Liver (tissue), 9 donors: Measurements from ENCODE around the gene NFE2L2. TPM values are rescaled to one million over a fixed set of nuclear protein-coding genes. Genes with fewer than 3 reads are reported as not detected.

ENCODE experiments used
- DNase-seq: peaks from one replicate; pipeline ENCODE4 v3.0.0-alpha.2; 2017; ENCODE audit warnings: low spot score
- H3K27ac ChIP-seq, 2 donors: one replicate each; pipeline ENCODE4 v1.7.0; 2013; ENCODE audit warnings: inconsistent platforms in 2 of 2, low read length in 2 of 2, control low read depth in 1 of 2, low read depth in 1 of 2, mild to moderate bottlenecking in 1 of 2
- H3K27me3 ChIP-seq, 4 donors: one replicate each; pipeline versions ENCODE4 v1.6.1 to v1.7.0; 2013; ENCODE audit warnings: low read length in 3 of 4, inconsistent platforms in 1 of 4, mild to moderate bottlenecking in 1 of 4, moderate library complexity in 1 of 4; ENCODE audit not compliant: control insufficient read depth in 4 of 4, insufficient read depth in 4 of 4
- H3K36me3 ChIP-seq, 4 donors: one replicate each; pipeline versions ENCODE4 v1.6.1 to v1.7.0; 2013; ENCODE audit warnings: low read length in 3 of 4, mild to moderate bottlenecking in 3 of 4, low read depth in 1 of 4, moderate library complexity in 1 of 4; ENCODE audit not compliant: control insufficient read depth in 4 of 4, insufficient read depth in 3 of 4
- H3K4me1 ChIP-seq, 4 donors: one replicate each; pipeline versions ENCODE4 v1.6.1 to v1.7.0; 2013; ENCODE audit warnings: low read length in 3 of 4, mild to moderate bottlenecking in 3 of 4, moderate library complexity in 1 of 4; ENCODE audit not compliant: control insufficient read depth in 4 of 4, insufficient read depth in 4 of 4
- H3K4me3 ChIP-seq, 3 donors: one replicate each; pipeline versions ENCODE4 v1.6.1 to v1.7.0; 2013; ENCODE audit warnings: low read length in 3 of 3, control low read depth in 1 of 3, low read depth in 1 of 3, mild to moderate bottlenecking in 1 of 3
- H3K9ac ChIP-seq, 2 donors: one replicate each; pipeline ENCODE4 v1.7.0; 2013; ENCODE audit warnings: low read length in 2 of 2, mild to moderate bottlenecking in 2 of 2, moderate library complexity in 2 of 2, control low read depth in 1 of 2, low read depth in 1 of 2
- H3K9me3 ChIP-seq, 4 donors: one replicate each; pipeline versions ENCODE4 v1.6.1 to v1.7.0; 2013; ENCODE audit warnings: low read length in 3 of 4; ENCODE audit not compliant: control insufficient read depth in 4 of 4
- ATF3 ChIP-seq: IDR thresholded peaks from 2 replicates; pipeline ENCODE4 v1.6.1; 2016; ENCODE audit warnings: antibody characterized with exemption
- CTCF ChIP-seq: fragments of 150-350 bp; IDR thresholded peaks from 2 replicates; pipeline ENCODE4 v1.5.1; 2017; ENCODE audit warnings: improper control_type of control experiment, low read depth, low read length; ENCODE audit not compliant: missing input control
- EGR1 ChIP-seq, 2 donors: IDR thresholded peaks; 2 replicates each; pipeline ENCODE4 v1.6.1; 2016 to 2018; ENCODE audit warnings: antibody characterized with exemption in 2 of 2, low read depth in 2 of 2
- FOXA1 ChIP-seq: IDR thresholded peaks from 2 replicates; pipeline ENCODE4 v1.6.1; 2016; ENCODE audit warnings: antibody characterized with exemption
- FOXA2 ChIP-seq: IDR thresholded peaks from 2 replicates; pipeline ENCODE4 v1.6.1; 2016; ENCODE audit warnings: antibody characterized with exemption
- GABPA ChIP-seq, 2 donors: IDR thresholded peaks in 1 of 2; conservative IDR thresholded peaks in 1 of 2; 2 replicates each; pipeline ENCODE4 v1.6.1; 2016; ENCODE audit warnings: antibody characterized with exemption in 2 of 2, mild to moderate bottlenecking in 1 of 2, moderate library complexity in 1 of 2
- HNF4A ChIP-seq, 2 donors: conservative IDR thresholded peaks; 2 replicates each; pipeline ENCODE4 v1.6.1; 2016; ENCODE audit warnings: antibody characterized with exemption in 2 of 2, mild to moderate bottlenecking in 2 of 2
- HNF4G ChIP-seq: IDR thresholded peaks from 2 replicates; pipeline ENCODE4 v1.6.1; 2016; ENCODE audit warnings: antibody characterized with exemption
- JUND ChIP-seq, 2 donors: IDR thresholded peaks; 2 replicates each; pipeline ENCODE4 v1.6.1; 2016; ENCODE audit warnings: antibody characterized with exemption in 2 of 2
- MAX ChIP-seq: IDR thresholded peaks from 2 replicates; pipeline ENCODE4 v1.6.1; 2016; ENCODE audit warnings: antibody characterized with exemption
- NR2F2 ChIP-seq: IDR thresholded peaks from 2 replicates; pipeline ENCODE4 v1.6.1; 2016; ENCODE audit warnings: antibody characterized with exemption
- RAD21 ChIP-seq, 2 donors: IDR thresholded peaks; 2 replicates each; pipeline ENCODE4 v1.6.1; 2016; ENCODE audit warnings: antibody characterized with exemption in 2 of 2, mild to moderate bottlenecking in 2 of 2
- REST ChIP-seq: IDR thresholded peaks from 2 replicates; pipeline ENCODE4 v1.6.1; 2016; ENCODE audit warnings: antibody characterized with exemption, mild to moderate bottlenecking
- RXRA ChIP-seq, 2 donors: IDR thresholded peaks; 2 replicates each; pipeline ENCODE4 v1.6.1; 2017 to 2018; ENCODE audit warnings: antibody characterized with exemption in 2 of 2, mild to moderate bottlenecking in 1 of 2
- SP1 ChIP-seq: IDR thresholded peaks from 2 replicates; pipeline ENCODE4 v1.6.1; 2018; ENCODE audit warnings: antibody characterized with exemption, mild to moderate bottlenecking
- TAF1 ChIP-seq: conservative IDR thresholded peaks from 2 replicates; pipeline ENCODE4 v1.6.1; 2016; ENCODE audit warnings: antibody characterized with exemption, mild to moderate bottlenecking
- YY1 ChIP-seq: IDR thresholded peaks from 2 replicates; pipeline ENCODE4 v1.6.1; 2016; ENCODE audit warnings: antibody characterized with exemption, mild to moderate bottlenecking
- ZBTB33 ChIP-seq: IDR thresholded peaks from 2 replicates; pipeline ENCODE4 v1.6.1; 2016; ENCODE audit warnings: antibody characterized with exemption
- WGBS: extraction: QIAGEN DNeasy Blood & Tissue Kit; methylation state at CpG from one replicate; pipeline ENCODE4 v1.1.7; 2013; 5-methylcytosine and 5-hydroxymethylcytosine counted together
- polyA plus RNA-seq, 2 donors: library from polyadenylated mRNA; stranded (reverse) in 1 of 2; unstranded in 1 of 2; fragments of 200-250 nt in 1 of 2; fragments of >200 nt in 1 of 2; fragmentation: Nextera tagmentation in 1 of 2; extraction: Ambion mirVana in 1 of 2; gene quantifications; one replicate each; pipeline versions ENCODE4 v1.2.1 to v1.2.3, GENCODE V29; 2013 to 2015
- total RNA-seq, 2 donors: library from RNA; depleted of rRNA; stranded (reverse); fragments of >200 nt; gene quantifications; one replicate each; pipeline ENCODE4 v1.2.3, GENCODE V29; 2014
- donor health status: healthy.
- donor health status: healthy.
- donor health status: healthy.
- donor health status: healthy.
- donor health status: healthy.

Gene NFE2L2
- total and polyA plus RNA-seq, 4 donors: 22.5 to 31.0 (median 27.1) TPM

GRCh38 chr2:177244244-177244771, 20.2 kb downstream of the NFE2L2 start:
- 97% methylated on average over 6 of the region's 6 CpGs for WGBS
- peak overlapping the region in 1 of 2 donors; percentile 37 for H3K27ac ChIP-seq

More at GRCh38 chr2:177244244-177244771, 20.2 kb downstream of the NFE2L2 start:
- H3K4me3 ChIP-seq: no peak overlapping the region
- H3K9me3 ChIP-seq: no peaks in the 10 kb centered on the region
- no peak for DNase-seq
- TF ChIP-seq CTCF: no peak
- TF ChIP-seq RAD21 (IDR thresholded peaks at IDR 0.05): no peak
- no peak for TF ChIP-seq YY1
- TF ChIP-seq MAX: no peak
- no peak for TF ChIP-seq FOXA2
- TF ChIP-seq GABPA (IDR thresholded peaks at IDR 0.05 in 1 of 2, conservative IDR thresholded peaks at IDR 0.05 in 1 of 2): no peak
- TF ChIP-seq SP1: no peak
- TF ChIP-seq NR2F2: no peak
- TF ChIP-seq HNF4G: no peak
- no peak for TF ChIP-seq EGR1 (IDR thresholded peaks at IDR 0.05; ENCODE audit: low read depth in 2 of 2)
- TF ChIP-seq ZBTB33: no peak
- no peak for TF ChIP-seq RXRA (IDR thresholded peaks at IDR 0.05)
- TF ChIP-seq FOXA1: no peak
- no peak for TF ChIP-seq REST
- no peak for TF ChIP-seq HNF4A (conservative IDR thresholded peaks at IDR 0.05)
- no peak for TF ChIP-seq JUND (IDR thresholded peaks at IDR 0.05)
- no peak for TF ChIP-seq ATF3
- TF ChIP-seq TAF1: no peak
- no peaks in the 10 kb centered on the region for H3K36me3 ChIP-seq
- no peaks in the 10 kb centered on the region for H3K27me3 ChIP-seq
- H3K4me1 ChIP-seq: peaks cover 9 to 57% (median 36%) of the 10 kb centered on the region in 4 donors
- H3K9ac ChIP-seq: no peak overlapping the region
